Measurements from ENCODE around the gene ENGASE.

ENGASE gene

GRCh38 chr17:79114458-79115301 is 40.1 kb downstream of the ENGASE start:
- DNase-seq (ENCODE audit: low read depth, low spot score) = no peak

GRCh38 chr17:79115487-79115886 is 40.9 kb downstream of the ENGASE start:
- no peak for DNase-seq (ENCODE audit: low read depth, low spot score)

- no peak for DNase-seq (ENCODE audit: low read depth, low spot score)
Observed at GRCh38 chr17:79116575-79117368, 42.1 kb downstream of the ENGASE start.

GRCh38 chr17:79117905-79118487 is 43.4 kb downstream of the ENGASE start:
- no peak for DNase-seq (ENCODE audit: low read depth, low spot score)

- DNase-seq (ENCODE audit: low read depth, low spot score) = no peak
Observed at GRCh38 chr17:79118924-79119323, 44.3 kb downstream of the ENGASE start.

- no peak for DNase-seq (ENCODE audit: low read depth, low spot score)
Observed at GRCh38 chr17:79120259-79120658, 45.6 kb downstream of the ENGASE start.

GRCh38 chr17:79123988-79124387 is 49.4 kb downstream of the ENGASE start:
- DNase-seq (ENCODE audit: low read depth, low spot score) = no peak

- DNase-seq (ENCODE audit: low read depth, low spot score) = no peak
Observed at GRCh38 chr17:79124513-79125209, 50.0 kb downstream of the ENGASE start.

- no peak for DNase-seq (ENCODE audit: low read depth, low spot score)
Observed at GRCh38 chr17:79125503-79125902, 50.9 kb downstream of the ENGASE start.

- no peak for DNase-seq (ENCODE audit: low read depth, low spot score)
Observed at GRCh38 chr17:79126139-79126538, 51.5 kb downstream of the ENGASE start.

- no peak for DNase-seq (ENCODE audit: low read depth, low spot score)
Observed at GRCh38 chr17:79127534-79128135, 53.0 kb downstream of the ENGASE start.

- no peak for DNase-seq (ENCODE audit: low read depth, low spot score)
Observed at GRCh38 chr17:79129523-79129922, 54.9 kb downstream of the ENGASE start.

GRCh38 chr17:79130536-79131273 is 56.1 kb downstream of the ENGASE start:
- no peak for DNase-seq (ENCODE audit: low read depth, low spot score)

GRCh38 chr17:79131274-79131635 is 56.6 kb downstream of the ENGASE start:
- DNase-seq (ENCODE audit: low read depth, low spot score) = no peak

GRCh38 chr17:79131701-79132100 is 57.1 kb downstream of the ENGASE start:
- DNase-seq (ENCODE audit: low read depth, low spot score) = no peak

GRCh38 chr17:79132271-79133064 is 57.8 kb downstream of the ENGASE start:
- DNase-seq (ENCODE audit: low read depth, low spot score) = no peak

GRCh38 chr17:79133214-79133613 is 58.6 kb downstream of the ENGASE start:
- no peak for DNase-seq (ENCODE audit: low read depth, low spot score)

- DNase-seq (ENCODE audit: low read depth, low spot score) = no peak
Observed at GRCh38 chr17:79133985-79134384, 59.4 kb downstream of the ENGASE start.

- DNase-seq (ENCODE audit: low read depth, low spot score) = no peak
Observed at GRCh38 chr17:79135011-79135410, 60.4 kb downstream of the ENGASE start.

Measured in brain pericyte (primary cell).